GM23338 (cell line): ENCODE measurements around the gene MORC1.

Source experiments
- CREB1 ChIP-seq: fragments of 250-450 bp; sonication (Bioruptor Pico); IDR thresholded peaks from 2 replicates; pipeline ENCODE4 v1.5.0; 2020; ENCODE audit warnings: low read depth, mild to moderate bottlenecking, moderate library complexity
- CTCF ChIP-seq, 2 experiments: fragments of 200-600 bp in 1 of 2; sonication (generic) in 1 of 2; conservative IDR thresholded peaks; 2 replicates each; pipeline versions ENCODE4 v1.5.1 to v1.6.1; 2016 to 2017; ENCODE audit warnings: antibody characterized with exemption in 2 of 2, low read depth in 2 of 2, mild to moderate bottlenecking in 2 of 2, moderate library complexity in 1 of 2
- EZH2 ChIP-seq: fragments of 200-600 bp; sonication (generic); IDR thresholded peaks from one replicate; pipeline ENCODE4 v1.8.0; 2017; ENCODE audit warnings: antibody characterized with exemption, mild to moderate bottlenecking, low read depth; ENCODE audit not compliant: unreplicated experiment
- POLR2AphosphoS5 ChIP-seq: IDR thresholded peaks from 2 replicates; pipeline ENCODE4 v1.6.1; 2016; ENCODE audit warnings: antibody characterized with exemption, low read depth
- REST ChIP-seq: IDR thresholded peaks from one replicate; pipeline ENCODE4 v1.6.1; 2018; ENCODE audit warnings: antibody characterized with exemption; ENCODE audit not compliant: unreplicated experiment

GRCh38 chr3:109137761-109138160, 19.8 kb upstream of the MORC1 start:
- no peak for TF ChIP-seq POLR2AphosphoS5
- no peak for TF ChIP-seq CTCF (conservative IDR thresholded peaks at IDR 0.05; ENCODE audit: low read depth in 2 of 2)
- TF ChIP-seq CREB1 (CRISPR knock-in tag) = no peak
- TF ChIP-seq EZH2 = no peak
- no peak for TF ChIP-seq REST
